GM21576 (cell line): ENCODE measurements around the gene IL21.
"Not testable (repeated sequence)": the region's sequence is repeated elsewhere in the genome, so short reads cannot be mapped to it uniquely, and the experiment has no call there.

Source experiments
- ATAC-seq: cut with Tn5 transposase; IDR thresholded peaks from one replicate; pipeline ENCODE4 v1.9.1; 2021; ENCODE audit warnings: mild to moderate bottlenecking, moderate library complexity; ENCODE audit not compliant: unreplicated experiment

The IL21 gene

GRCh38 chr4:122621016-122621507 is at the start of gene IL21:
TSS of gene IL21 (minus strand) at chr4:122621066. CDS start at chr4:122621011, 55 bp downstream.
- no peak for ATAC-seq

- no peak for ATAC-seq
Measured at GRCh38 chr4:122669911-122670738, 49.3 kb upstream of the IL21 start.

GRCh38 chr4:122668241-122668640 is 47.4 kb upstream of the IL21 start:
- no peak for ATAC-seq

- no peak for ATAC-seq
Measured at GRCh38 chr4:122666527-122667245, 45.8 kb upstream of the IL21 start.

GRCh38 chr4:122665161-122665929 is 44.5 kb upstream of the IL21 start:
- no peak for ATAC-seq

GRCh38 chr4:122663814-122664610 is 43.1 kb upstream of the IL21 start:
- no peak for ATAC-seq

- ATAC-seq, result no peak
Measured at GRCh38 chr4:122663291-122663690, 42.4 kb upstream of the IL21 start.

- no peak for ATAC-seq
Measured at GRCh38 chr4:122662701-122663100, 41.8 kb upstream of the IL21 start.

GRCh38 chr4:122661176-122662160 is 40.6 kb upstream of the IL21 start:
- no peak for ATAC-seq

- peak; percentile 82 for ATAC-seq
Measured at GRCh38 chr4:122658818-122659295, 38.0 kb upstream of the IL21 start.

GRCh38 chr4:122658377-122658776 is 37.5 kb upstream of the IL21 start:
- ATAC-seq, result no peak

GRCh38 chr4:122657553-122657952 is 36.7 kb upstream of the IL21 start:
- ATAC-seq, result no peak

- ATAC-seq, result not testable (repeated sequence)
Measured at GRCh38 chr4:122656583-122656982, 35.7 kb upstream of the IL21 start.

- ATAC-seq, result no peak
Measured at GRCh38 chr4:122652379-122652778, 31.5 kb upstream of the IL21 start.

GRCh38 chr4:122650148-122650547 is 29.3 kb upstream of the IL21 start:
- ATAC-seq, result no peak

- ATAC-seq, result no peak
Measured at GRCh38 chr4:122647656-122648055, 26.8 kb upstream of the IL21 start.

GRCh38 chr4:122643257-122643656 is 22.4 kb upstream of the IL21 start:
- no peak for ATAC-seq

GRCh38 chr4:122639181-122639580 is 18.3 kb upstream of the IL21 start:
- no peak for ATAC-seq

GRCh38 chr4:122636697-122637096 is 15.8 kb upstream of the IL21 start:
- ATAC-seq, result peak; percentile 45
